Esophagus squamous epithelium (tissue), 5 donors: ENCODE data around the gene UVRAG. TPM values are rescaled to one million over a fixed set of nuclear protein-coding genes. Genes with fewer than 3 reads are reported as not detected.

Source experiments
- DNase-seq: peaks from one replicate; lab custom pipeline; 2025; lab: John Stamatoyannopoulos, UW
- H3K27ac ChIP-seq, 4 donors: fragments of 200-600 bp; sonication (generic); one replicate each; pipeline ENCODE4 v1.5.1; 2016 to 2019; ENCODE audit warnings: mild to moderate bottlenecking in 1 of 4
- H3K27me3 ChIP-seq, 4 donors: fragments of 200-600 bp; sonication (generic); 1 replicate in 3 of 4; 2 replicates in 1 of 4; pipeline versions ENCODE4 v1.5.1 to v1.6.0; 2017 to 2021; ENCODE audit warnings: antibody characterized with exemption in 1 of 4
- H3K36me3 ChIP-seq, 3 donors: fragments of 200-600 bp; sonication (generic); one replicate each; pipeline ENCODE4 v1.5.1; 2016 to 2019
- H3K4me1 ChIP-seq, 3 donors: fragments of 200-600 bp; sonication (generic); one replicate each; pipeline ENCODE4 v1.5.1; 2017 to 2019
- H3K4me3 ChIP-seq, 4 donors: fragments of 200-600 bp; sonication (generic); 1 replicate in 3 of 4; 2 replicates in 1 of 4; pipeline ENCODE4 v1.5.1; 2016 to 2019; ENCODE audit warnings: mild to moderate bottlenecking in 2 of 4, moderate library complexity in 1 of 4
- H3K9me3 ChIP-seq, 3 donors: fragments of 200-600 bp; sonication (generic); one replicate each; pipeline ENCODE4 v1.5.1; 2016 to 2019
- POLR2A ChIP-seq, 4 donors: fragments of 450-650 bp; IDR thresholded peaks; one replicate each; pipeline ENCODE4 v1.6.1; 2017; ENCODE audit warnings: antibody characterized with exemption in 4 of 4, mild to moderate bottlenecking in 4 of 4, moderate library complexity in 3 of 4
- WGBS, 2 donors: methylation state at CpG; one replicate each; pipeline ENCODE4 v1.1.5; 2018; 5-methylcytosine and 5-hydroxymethylcytosine counted together
- intact Hi-C: fragments of 100-400 bp; cut with DNase I; formaldehyde crosslinking; loops from one replicate; pipeline ENCODE4 v1.15.0; 2022
- total RNA-seq, 4 donors: library from RNA; depleted of rRNA; stranded (reverse); fragments of >200 nt; gene quantifications; one replicate each; pipeline ENCODE4 v1.1.0, GENCODE V29; 2016
- TF ChIP-seq, protein P1 (sequence below), 6 experiments: fragments of 450-650 bp in 4 of 6; fragments of 200-600 bp in 2 of 6; sonication (generic) in 2 of 6; IDR thresholded peaks; one replicate each; pipeline ENCODE4 v1.5.1; 2016 to 2019; ENCODE audit warnings: antibody characterized with exemption in 6 of 6, mild to moderate bottlenecking in 4 of 6, moderate library complexity in 4 of 6
- donor health status: DM: yes; HTN: yes; CAD: no.

Gene UVRAG
- total RNA-seq, 4 donors from 2014 or later: 3.5 to 15.4 (median 8.5) TPM

DNA sequence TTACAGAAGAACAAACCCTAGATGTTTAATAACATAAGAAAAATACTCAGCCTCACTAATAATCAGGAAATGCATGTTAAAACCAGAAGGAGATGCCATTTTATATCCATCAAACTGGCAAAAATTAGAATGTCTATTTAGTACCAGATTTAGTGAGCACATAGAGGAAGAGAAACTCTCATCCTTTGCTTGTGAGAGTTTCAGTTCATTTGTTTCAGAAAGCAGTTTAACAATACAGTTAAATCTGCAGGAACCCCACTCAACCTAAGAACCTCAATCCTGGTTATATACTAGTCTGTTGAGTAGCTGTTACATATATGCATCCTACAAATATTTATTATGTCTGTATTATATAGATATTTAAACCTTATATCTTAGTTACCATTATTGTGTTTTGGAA, 218.7 kb downstream of the UVRAG start:
- Histone ChIP-seq H3K27ac (no peak overlapping the region), H3K36me3 (peaks cover 0 to 5% (median 0%) of the 10 kb centered on the region in 3 donors), H3K27me3 (no peaks in the 10 kb centered on the region), H3K9me3 (no peaks in the 10 kb centered on the region), H3K4me3 (no peak overlapping the region), H3K4me1 (no peaks in the 10 kb centered on the region)
- TF ChIP-seq, protein P1, sequence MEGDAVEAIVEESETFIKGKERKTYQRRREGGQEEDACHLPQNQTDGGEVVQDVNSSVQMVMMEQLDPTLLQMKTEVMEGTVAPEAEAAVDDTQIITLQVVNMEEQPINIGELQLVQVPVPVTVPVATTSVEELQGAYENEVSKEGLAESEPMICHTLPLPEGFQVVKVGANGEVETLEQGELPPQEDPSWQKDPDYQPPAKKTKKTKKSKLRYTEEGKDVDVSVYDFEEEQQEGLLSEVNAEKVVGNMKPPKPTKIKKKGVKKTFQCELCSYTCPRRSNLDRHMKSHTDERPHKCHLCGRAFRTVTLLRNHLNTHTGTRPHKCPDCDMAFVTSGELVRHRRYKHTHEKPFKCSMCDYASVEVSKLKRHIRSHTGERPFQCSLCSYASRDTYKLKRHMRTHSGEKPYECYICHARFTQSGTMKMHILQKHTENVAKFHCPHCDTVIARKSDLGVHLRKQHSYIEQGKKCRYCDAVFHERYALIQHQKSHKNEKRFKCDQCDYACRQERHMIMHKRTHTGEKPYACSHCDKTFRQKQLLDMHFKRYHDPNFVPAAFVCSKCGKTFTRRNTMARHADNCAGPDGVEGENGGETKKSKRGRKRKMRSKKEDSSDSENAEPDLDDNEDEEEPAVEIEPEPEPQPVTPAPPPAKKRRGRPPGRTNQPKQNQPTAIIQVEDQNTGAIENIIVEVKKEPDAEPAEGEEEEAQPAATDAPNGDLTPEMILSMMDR (IDR thresholded peaks at IDR 0.05): no peak
- no peak for TF ChIP-seq POLR2A (IDR thresholded peaks at IDR 0.05)
- no peak for DNase-seq
- intact Hi-C loops: no loop called here

DNA sequence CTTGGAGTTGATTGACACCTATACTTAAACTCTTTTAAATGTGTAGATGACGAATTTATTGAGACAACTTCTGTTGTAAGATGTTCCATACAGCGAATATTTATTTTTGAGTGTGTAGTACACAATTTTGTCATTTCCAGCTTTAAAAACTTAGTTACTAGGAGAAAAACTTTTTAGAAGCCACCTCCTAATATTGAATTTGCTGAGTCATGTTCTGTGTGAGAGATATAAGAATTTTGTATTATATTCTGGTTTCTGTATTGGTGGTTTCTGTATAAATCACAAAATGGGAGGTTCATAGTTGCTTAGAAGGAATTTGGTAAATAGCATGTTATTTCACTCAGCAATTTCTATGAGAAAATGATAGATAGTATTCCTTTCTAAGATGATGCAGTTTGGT, 220.0 kb downstream of the UVRAG start:
- H3K9me3 ChIP-seq: no peaks in the 10 kb centered on the region
- no peak overlapping the region for H3K27ac ChIP-seq
- 92 to 94% methylated on average over 2 of the region's 2 CpGs for WGBS, 2 donors
- H3K27me3 ChIP-seq: no peaks in the 10 kb centered on the region
- H3K36me3 ChIP-seq: no peaks in the 10 kb centered on the region
- no peak for TF ChIP-seq POLR2A (IDR thresholded peaks at IDR 0.05)
- TF ChIP-seq, protein P1 (IDR thresholded peaks at IDR 0.05): no peak
- H3K4me3 ChIP-seq: no peak overlapping the region
- intact Hi-C loops: no loop called here
- no peak for DNase-seq
- no peaks in the 10 kb centered on the region for H3K4me1 ChIP-seq

GRCh38 chr11:76038608-76039007, 223.6 kb downstream of the UVRAG start:
- Histone ChIP-seq H3K27ac (no peak overlapping the region), H3K9me3 (no peaks in the 10 kb centered on the region), H3K4me1 (no peaks in the 10 kb centered on the region), H3K4me3 (no peak overlapping the region), H3K27me3 (no peaks in the 10 kb centered on the region), H3K36me3 (no peaks in the 10 kb centered on the region)
- TF ChIP-seq, protein P1 (IDR thresholded peaks at IDR 0.05): no peak
- TF ChIP-seq POLR2A (IDR thresholded peaks at IDR 0.05): no peak
- DNase-seq: no peak
- intact Hi-C loops: no loop called here

DNA sequence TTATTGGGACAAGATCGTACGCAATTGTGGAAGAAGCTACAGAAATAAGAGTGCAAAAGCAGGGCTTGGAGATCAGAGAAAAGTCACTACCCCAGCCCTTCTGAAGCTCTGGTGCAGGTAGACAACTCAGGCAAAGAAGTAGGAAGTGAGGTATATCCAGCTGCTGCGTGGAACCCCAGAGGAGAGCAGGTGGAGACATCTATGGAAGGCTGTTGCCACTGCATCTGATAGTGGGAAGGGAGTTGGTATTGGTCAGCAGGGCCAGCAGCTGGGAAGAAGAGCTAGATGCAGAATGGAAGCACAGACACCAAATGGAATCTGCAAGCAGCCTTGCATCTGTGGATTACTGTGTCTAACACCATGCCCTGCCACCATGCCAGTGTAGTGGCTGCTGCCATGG, 226.2 kb downstream of the UVRAG start:
- DNase-seq: no peak
- Histone ChIP-seq H3K4me1 (no peaks in the 10 kb centered on the region), H3K4me3 (no peak overlapping the region), H3K9me3 (no peaks in the 10 kb centered on the region), H3K36me3 (no peaks in the 10 kb centered on the region), H3K27ac (no peak overlapping the region), H3K27me3 (no peaks in the 10 kb centered on the region)
- intact Hi-C loops: no loop called here
- TF ChIP-seq POLR2A (IDR thresholded peaks at IDR 0.05): no peak
- TF ChIP-seq, protein P1 (IDR thresholded peaks at IDR 0.05): no peak
- WGBS, 2 donors: 92 to 94% methylated on average over 3 of the region's 3 CpGs

- TF ChIP-seq, protein P1 (IDR thresholded peaks at IDR 0.05): no peak
- no peak for TF ChIP-seq POLR2A (IDR thresholded peaks at IDR 0.05)
- Histone ChIP-seq H3K4me3 (no peak overlapping the region), H3K36me3 (no peaks in the 10 kb centered on the region), H3K27ac (no peak overlapping the region), H3K27me3 (no peaks in the 10 kb centered on the region), H3K9me3 (no peaks in the 10 kb centered on the region), H3K4me1 (no peaks in the 10 kb centered on the region)
- intact Hi-C loops: no loop called here
- WGBS, 2 donors: 91 to 94% methylated on average over 7 of the region's 7 CpGs
- DNase-seq: no peak
These were observed 229.8 kb downstream of the UVRAG start for GRCh38 chr11:76044750-76045320.
